Measurements from ENCODE around the gene SLC6A9. TPM values are rescaled to one million over a fixed set of nuclear protein-coding genes. Genes with fewer than 3 reads are reported as not detected.

Gene SLC6A9
- total RNA-seq, 1 experiment from 2014 or later = 45.0 TPM

DNA sequence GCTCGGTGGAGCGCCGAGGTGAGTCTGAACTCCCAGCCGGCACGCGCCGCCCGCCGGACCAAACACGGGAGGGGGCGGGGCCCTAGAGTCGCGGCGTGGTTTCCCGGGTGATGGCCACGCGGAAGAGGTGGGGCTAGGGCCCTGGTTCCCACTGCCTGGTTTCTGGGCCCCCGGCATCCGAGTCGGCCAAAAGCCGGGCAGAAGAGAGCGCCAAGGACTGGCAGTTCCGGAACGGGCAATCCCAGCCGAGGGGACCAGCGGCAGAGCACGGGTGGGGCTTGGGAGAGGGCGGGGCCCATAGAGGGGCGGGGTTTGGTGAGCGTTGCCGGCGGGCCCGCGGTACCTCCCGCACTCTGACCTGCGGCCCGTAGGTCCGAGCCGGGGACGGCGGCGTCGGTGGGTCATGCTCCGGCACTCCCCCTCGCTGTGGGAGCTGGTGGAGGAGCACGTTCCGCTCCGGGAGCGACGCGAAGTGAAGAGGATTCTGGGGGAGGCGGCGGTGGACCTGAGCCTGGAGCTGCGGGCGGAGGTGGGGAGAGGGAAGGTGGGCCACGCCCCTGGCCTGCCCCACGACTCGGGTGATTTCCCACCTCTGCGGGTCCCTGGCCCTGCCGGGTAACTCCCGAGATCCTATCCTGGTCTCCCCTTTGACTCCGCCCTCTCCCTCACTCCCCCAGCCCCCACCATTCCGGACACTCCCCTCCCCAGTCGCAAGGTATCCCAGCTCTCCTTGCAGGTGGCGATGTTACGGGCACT is 39.6 kb downstream of the SLC6A9 start, which contains the start of gene CCDC24:
TSS of gene CCDC24 (plus strand) at position 124 of the 756 bp plus-strand sequence. CDS start at position 404, 280 bp downstream.
- no peaks in the 10 kb centered on the region for H3K27me3 Mint-ChIP-seq (ENCODE audit: insufficient read depth, unreplicated experiment)
- Histone ChIP-seq H3K27me3 (replicated peaks; ENCODE audit: control insufficient read depth, insufficient read depth, low read length) (no peaks in the 10 kb centered on the region), H3K36me3 (ENCODE audit: control insufficient read depth, insufficient read depth, low read length) (no peaks in the 10 kb centered on the region), H3K9me3 (no peaks in the 10 kb centered on the region), H3K4me3 (ENCODE audit: low read depth, low read length) (peak within 1 kb of the TSS; percentile 57), H3K4me1 (peaks cover 6% of the 10 kb centered on the region; the same call in 1 of the 2 replicates)
- CTCF ChIA-PET = interaction anchor here (0.6 to 1.8 kb wide), 3 partner anchors 14 to 45 kb away, joined by 3 to 8 read pairs (median 3); no protein-coding TSS in a partner anchor
- intact Hi-C loops (cut with micrococcal nuclease; ENCODE audit: unreplicated experiment) = loop anchor here (2.0 kb wide), 2 partner anchors 17 to 229 kb away; partner anchors contain the start of gene ATP6V0B
- DNase-seq = peak; percentile 84
- POLR2A ChIA-PET = no interaction called here
- TF ChIP-seq, protein P1, sequence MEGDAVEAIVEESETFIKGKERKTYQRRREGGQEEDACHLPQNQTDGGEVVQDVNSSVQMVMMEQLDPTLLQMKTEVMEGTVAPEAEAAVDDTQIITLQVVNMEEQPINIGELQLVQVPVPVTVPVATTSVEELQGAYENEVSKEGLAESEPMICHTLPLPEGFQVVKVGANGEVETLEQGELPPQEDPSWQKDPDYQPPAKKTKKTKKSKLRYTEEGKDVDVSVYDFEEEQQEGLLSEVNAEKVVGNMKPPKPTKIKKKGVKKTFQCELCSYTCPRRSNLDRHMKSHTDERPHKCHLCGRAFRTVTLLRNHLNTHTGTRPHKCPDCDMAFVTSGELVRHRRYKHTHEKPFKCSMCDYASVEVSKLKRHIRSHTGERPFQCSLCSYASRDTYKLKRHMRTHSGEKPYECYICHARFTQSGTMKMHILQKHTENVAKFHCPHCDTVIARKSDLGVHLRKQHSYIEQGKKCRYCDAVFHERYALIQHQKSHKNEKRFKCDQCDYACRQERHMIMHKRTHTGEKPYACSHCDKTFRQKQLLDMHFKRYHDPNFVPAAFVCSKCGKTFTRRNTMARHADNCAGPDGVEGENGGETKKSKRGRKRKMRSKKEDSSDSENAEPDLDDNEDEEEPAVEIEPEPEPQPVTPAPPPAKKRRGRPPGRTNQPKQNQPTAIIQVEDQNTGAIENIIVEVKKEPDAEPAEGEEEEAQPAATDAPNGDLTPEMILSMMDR (IDR thresholded peaks at IDR 0.05; ENCODE audit: insufficient read depth in 1 of 2, low read depth in 1 of 2, low read length in 1 of 2, severe bottlenecking in 1 of 2, unreplicated experiment in 1 of 2) = no peak
- peaks cover 29% of the 10 kb centered on the region for H3K36me3 Mint-ChIP-seq (ENCODE audit: insufficient read depth, unreplicated experiment)
- H3K4me3 Mint-ChIP-seq (ENCODE audit: unreplicated experiment) = peak within 1 kb of the TSS; percentile 94
- peak within 1 kb of the TSS; percentile 91 for H3K27ac Mint-ChIP-seq (ENCODE audit: unreplicated experiment)
- no peaks in the 10 kb centered on the region for H3K9me3 Mint-ChIP-seq (ENCODE audit: unreplicated experiment)
- BruUV-seq (replicated peaks) = no TSS peak
- peaks cover 18% of the 10 kb centered on the region for H3K4me1 Mint-ChIP-seq (ENCODE audit: low read depth, unreplicated experiment)

DNA sequence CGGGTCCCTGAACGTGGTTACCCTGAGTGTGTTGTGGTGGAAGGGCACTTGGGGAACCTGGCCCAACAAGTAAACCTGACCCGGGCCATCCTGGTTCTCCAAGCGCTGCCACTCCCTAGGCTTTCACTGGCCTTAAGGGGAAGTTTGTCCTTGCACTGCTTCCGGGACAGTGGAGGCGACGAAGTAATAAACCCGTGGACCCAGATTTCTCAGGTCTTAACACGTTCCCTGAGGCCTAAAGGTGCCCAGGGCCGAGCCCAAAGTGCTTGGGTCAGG is 40.1 kb downstream of the SLC6A9 start:
- H3K27me3 Mint-ChIP-seq (ENCODE audit: insufficient read depth, unreplicated experiment) = no peaks in the 10 kb centered on the region
- H3K4me1 Mint-ChIP-seq (ENCODE audit: low read depth, unreplicated experiment) = peaks cover 23% of the 10 kb centered on the region
- H3K4me3 ChIP-seq (ENCODE audit: low read depth, low read length) = peak overlapping the region; percentile 57
- BruUV-seq (replicated peaks) = no TSS peak
- peaks cover 29% of the 10 kb centered on the region for H3K36me3 Mint-ChIP-seq (ENCODE audit: insufficient read depth, unreplicated experiment)
- no peaks in the 10 kb centered on the region for H3K27me3 ChIP-seq (replicated peaks; ENCODE audit: control insufficient read depth, insufficient read depth, low read length)
- no peaks in the 10 kb centered on the region for H3K9me3 ChIP-seq
- ChIA-PET CTCF (no interaction called here), POLR2A (no interaction called here)
- intact Hi-C loops (cut with micrococcal nuclease; ENCODE audit: unreplicated experiment) = loop anchor here (2.0 kb wide), 2 partner anchors 16 to 228 kb away; partner anchors contain the start of gene ATP6V0B
- H3K27ac Mint-ChIP-seq (ENCODE audit: unreplicated experiment) = peak overlapping the region; percentile 91
- TF ChIP-seq, protein P1 (IDR thresholded peaks at IDR 0.05; ENCODE audit: insufficient read depth in 1 of 2, low read depth in 1 of 2, low read length in 1 of 2, severe bottlenecking in 1 of 2, unreplicated experiment in 1 of 2) = no peak
- peak overlapping the region; percentile 94 for H3K4me3 Mint-ChIP-seq (ENCODE audit: unreplicated experiment)
- no peaks in the 10 kb centered on the region for H3K9me3 Mint-ChIP-seq (ENCODE audit: unreplicated experiment)
- DNase-seq = no peak
- H3K4me1 ChIP-seq = peaks cover 7% of the 10 kb centered on the region; the same call in 1 of the 2 replicates
- no peaks in the 10 kb centered on the region; the same call in 1 of the 2 replicates for H3K36me3 ChIP-seq (ENCODE audit: control insufficient read depth, insufficient read depth, low read length)

DNA sequence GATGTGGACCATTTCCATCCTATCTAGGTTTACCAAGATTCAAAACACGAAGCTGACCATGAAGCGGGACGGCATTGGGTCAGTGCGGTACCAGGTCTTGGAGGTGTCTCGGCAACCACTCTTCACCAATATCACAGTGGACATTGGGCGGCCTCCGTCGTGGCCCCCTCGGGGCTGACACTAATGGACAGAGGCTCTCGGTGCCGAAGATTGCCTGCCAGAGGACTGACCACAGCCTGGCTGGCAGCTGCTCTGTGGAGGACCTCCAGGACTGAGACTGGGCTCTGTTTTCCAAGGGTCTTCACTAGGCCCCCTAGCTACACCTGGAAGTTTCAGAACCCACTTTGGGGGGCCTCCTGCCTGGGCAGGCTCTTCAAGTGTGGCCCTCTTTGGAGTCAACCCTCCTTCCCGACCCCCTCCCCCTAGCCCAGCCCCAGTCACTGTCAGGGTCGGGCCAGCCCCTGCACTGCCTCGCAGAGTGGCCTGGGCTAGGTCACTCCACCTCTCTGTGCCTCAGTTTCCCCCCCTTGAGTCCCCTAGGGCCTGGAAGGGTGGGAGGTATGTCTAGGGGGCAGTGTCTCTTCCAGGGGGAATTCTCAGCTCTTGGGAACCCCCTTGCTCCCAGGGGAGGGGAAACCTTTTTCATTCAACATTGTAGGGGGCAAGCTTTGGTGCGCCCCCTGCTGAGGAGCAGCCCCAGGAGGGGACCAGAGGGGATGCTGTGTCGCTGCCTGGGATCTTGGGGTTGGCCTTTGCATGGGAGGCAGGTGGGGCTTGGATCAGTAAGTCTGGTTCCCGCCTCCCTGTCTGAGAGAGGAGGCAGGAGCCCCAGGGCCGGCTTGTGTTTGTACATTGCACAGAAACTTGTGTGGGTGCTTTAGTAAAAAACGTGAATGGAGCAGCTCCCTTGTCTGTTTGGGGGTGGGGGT is 40.7 kb downstream of the SLC6A9 start:
- Mint-ChIP-seq H3K9me3 (ENCODE audit: unreplicated experiment) (no peaks in the 10 kb centered on the region), H3K4me3 (ENCODE audit: unreplicated experiment) (peak overlapping the region; percentile 94), H3K36me3 (ENCODE audit: insufficient read depth, unreplicated experiment) (peaks cover 31% of the 10 kb centered on the region), H3K27ac (ENCODE audit: unreplicated experiment) (peak overlapping the region; percentile 91), H3K27me3 (ENCODE audit: insufficient read depth, unreplicated experiment) (no peaks in the 10 kb centered on the region), H3K4me1 (ENCODE audit: low read depth, unreplicated experiment) (peaks cover 29% of the 10 kb centered on the region)
- intact Hi-C loops (cut with micrococcal nuclease; ENCODE audit: unreplicated experiment) = loop anchor here (2.0 kb wide), 2 partner anchors 16 to 228 kb away; partner anchors contain the start of gene ATP6V0B
- DNase-seq = peak in 1 of 2 experiments; percentile 26
- no peaks in the 10 kb centered on the region for H3K9me3 ChIP-seq
- TF ChIP-seq, protein P1 (IDR thresholded peaks at IDR 0.05; ENCODE audit: insufficient read depth in 1 of 2, low read depth in 1 of 2, low read length in 1 of 2, severe bottlenecking in 1 of 2, unreplicated experiment in 1 of 2) = no peak
- CTCF ChIA-PET = interaction anchor here (1.0 kb wide), 1 partner anchor 43 kb away, joined by 3 read pairs; the partner anchor contains the start of gene IPO13
- peaks cover 13% of the 10 kb centered on the region; the same call in 1 of the 2 replicates for H3K4me1 ChIP-seq
- peak overlapping the region; percentile 57 for H3K4me3 ChIP-seq (ENCODE audit: low read depth, low read length)
- BruUV-seq (replicated peaks) = no TSS peak
- POLR2A ChIA-PET = no interaction called here
- H3K36me3 ChIP-seq (ENCODE audit: control insufficient read depth, insufficient read depth, low read length) = no peaks in the 10 kb centered on the region; the same call in 1 of the 2 replicates
- no peaks in the 10 kb centered on the region for H3K27me3 ChIP-seq (replicated peaks; ENCODE audit: control insufficient read depth, insufficient read depth, low read length)

Data from Caco-2 (cell line).